ENCODE results near the gene SLC26A6.
A peak's percentile ranks its signal among the peaks of the same experiment; 100 is the strongest.

SLC26A6 gene

DNA sequence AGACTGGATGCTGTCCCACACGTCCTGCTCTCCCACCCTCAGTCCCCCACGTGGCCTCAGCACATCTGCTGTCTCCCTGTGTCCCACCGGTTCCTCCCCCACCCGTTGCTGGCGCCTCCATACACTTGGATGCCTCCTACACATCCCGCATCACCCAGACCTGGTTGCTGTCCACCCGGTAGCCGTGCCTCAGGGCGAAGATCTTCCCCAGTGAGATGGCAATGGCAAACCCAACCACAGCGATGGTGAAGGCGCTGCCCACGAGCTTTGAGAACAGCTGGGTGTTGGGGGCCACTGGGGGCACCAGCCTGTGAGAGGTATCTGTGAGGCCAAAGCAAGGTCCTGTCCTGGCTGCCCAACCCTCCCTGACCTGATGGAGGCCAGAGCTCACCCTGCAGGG, 4.4 kb downstream of the SLC26A6 start:
- no peak for DNase-seq

DNA sequence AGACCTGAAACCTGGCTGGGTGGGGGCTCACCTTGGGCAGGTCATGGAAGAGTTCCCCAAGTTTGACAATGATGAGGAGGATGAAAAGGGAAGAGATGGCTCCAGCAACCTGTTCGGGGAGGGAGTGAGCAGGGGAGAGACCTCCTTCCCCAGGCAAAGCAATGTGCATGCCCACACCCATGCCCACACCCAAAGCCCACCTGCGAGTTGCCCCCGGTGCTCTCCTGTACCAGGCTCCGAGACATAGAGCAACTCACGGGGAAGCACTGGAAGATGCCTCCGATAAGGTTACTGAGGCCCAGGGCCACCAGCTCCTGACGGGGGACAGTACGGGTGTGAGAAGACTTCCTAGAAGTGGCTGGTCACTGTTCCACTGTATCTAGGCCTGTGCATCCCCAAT, 4.9 kb downstream of the SLC26A6 start:
- DNase-seq, result no peak

DNA sequence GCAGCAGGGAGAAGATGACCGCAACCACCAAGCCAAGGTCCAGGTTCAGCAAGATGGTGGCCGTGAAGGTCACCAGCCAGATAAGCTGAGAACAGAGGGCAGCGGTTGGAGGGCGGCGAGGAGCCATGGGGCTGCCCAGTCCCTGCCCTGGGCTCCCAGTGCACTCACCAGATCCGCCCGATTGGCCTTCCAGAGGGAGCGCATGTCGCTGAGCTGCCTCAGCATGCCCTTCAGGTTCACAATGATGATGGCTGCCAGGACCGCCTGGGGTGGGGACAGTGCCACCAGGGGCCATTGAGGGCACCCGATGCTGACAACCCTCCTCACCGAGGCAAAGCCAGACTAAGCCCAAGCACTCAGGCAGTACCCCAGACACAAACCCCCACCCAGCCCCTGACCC, 5.4 kb downstream of the SLC26A6 start:
- no peak for DNase-seq

DNA sequence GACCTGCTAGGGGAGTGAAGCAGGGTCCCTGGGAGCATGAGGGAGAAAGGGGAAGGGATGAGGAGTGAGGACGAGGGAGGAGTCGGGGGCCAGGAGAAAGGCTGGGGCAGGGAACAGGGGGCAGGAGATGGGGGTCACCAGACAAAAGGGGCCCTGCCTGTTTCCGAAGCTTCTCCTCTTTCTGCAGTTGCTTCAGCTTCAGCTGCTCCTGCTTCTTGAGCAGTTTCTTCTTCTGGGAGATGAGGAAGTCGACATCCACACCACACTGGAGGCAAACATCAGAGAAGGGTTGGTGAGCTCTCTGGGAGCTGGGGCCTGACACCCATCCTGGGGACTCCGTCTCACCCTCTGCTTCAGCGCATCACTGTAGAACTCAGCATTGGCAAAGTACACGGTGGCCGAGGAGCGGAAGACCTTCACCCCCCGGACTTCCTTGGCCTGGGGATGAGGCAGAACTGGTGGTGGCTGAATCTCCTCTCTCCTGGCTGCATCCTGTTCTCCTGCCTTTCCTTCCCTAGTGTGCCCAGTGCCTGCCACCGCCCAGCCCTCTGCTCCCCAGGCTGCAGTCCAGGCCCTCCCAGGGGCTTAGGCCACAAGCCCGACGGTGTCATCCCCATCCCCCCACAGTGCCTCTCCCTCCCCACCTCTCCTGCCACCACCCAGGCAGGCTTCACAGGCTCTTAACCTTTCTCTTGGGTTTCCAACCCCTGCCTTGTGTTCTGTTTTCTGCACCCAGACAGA, 6.8 kb downstream of the SLC26A6 start:
- DNase-seq, result no peak

DNA sequence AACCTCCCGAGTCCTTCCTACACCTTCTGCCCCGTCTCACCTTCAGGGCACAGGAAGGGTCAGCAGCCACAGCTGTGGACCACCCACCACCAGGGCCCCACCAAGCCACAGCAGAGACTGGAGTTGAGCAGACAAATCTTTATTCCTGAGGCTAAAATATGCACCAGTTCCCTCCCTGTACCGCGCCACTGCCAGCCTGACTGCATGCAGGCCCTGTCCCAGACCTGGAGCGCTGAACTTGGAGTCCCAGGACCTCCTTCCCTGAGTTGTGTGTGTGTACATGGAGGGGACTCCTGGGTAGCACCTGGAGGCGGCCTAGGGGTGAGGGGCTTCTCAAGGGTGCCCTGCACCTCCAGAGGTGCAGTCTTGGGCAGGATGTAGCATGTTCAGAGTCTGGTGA, 9.7 kb downstream of the SLC26A6 start:
- no peak for DNase-seq

DNA sequence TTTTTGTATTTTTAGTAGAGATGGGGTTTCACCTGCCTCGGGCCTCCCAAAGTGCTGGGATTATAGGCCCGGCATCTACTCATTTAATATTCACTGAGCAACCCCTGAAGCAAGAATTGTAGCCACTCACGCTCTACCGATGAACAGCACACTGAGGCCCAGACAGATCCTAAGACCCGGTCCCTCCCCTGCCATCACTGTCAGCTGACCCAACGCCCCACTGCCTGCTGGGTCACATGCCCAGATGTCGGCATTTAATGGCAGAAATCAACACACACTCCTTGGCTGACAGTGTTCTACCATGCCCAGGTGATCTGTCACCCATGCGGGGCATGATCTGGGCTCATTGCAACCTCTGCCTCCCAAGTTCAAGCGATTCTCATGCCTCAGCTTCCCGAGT, 10.5 kb downstream of the SLC26A6 start:
- DNase-seq, result no peak

DNA sequence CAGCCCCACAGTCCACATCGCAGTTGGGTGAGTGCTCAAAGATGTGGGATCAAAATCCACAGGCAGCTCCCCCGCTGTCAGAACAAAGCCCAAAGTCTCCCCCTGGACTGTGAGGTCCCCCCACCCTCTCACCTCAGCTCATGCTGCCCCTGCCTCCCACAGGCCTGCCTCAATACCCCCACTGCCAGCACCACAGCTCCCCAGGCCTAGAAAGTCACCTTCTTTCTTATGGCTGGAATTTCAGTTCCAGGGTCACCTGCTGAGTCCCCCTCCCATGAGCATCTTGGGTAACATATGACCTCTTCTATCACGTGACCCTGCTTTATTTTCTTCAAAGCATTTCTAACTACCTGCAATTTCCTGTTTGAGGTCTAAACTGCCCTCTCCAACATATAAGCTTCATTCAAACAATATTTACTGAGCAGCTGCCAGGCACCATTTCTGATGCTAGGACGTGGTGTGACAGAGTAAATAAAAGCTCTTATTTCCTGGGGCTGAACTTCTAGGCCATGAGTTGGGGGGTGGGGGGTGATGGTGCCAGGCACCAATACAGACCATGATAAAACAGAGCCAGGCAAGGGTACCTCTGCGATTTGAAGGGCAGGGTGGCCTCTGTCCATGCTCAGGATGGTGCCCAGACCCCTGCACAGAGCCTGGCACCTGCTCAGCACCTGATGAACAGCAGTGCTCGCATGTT, 11.3 kb downstream of the SLC26A6 start:
- DNase-seq, result no peak

DNA sequence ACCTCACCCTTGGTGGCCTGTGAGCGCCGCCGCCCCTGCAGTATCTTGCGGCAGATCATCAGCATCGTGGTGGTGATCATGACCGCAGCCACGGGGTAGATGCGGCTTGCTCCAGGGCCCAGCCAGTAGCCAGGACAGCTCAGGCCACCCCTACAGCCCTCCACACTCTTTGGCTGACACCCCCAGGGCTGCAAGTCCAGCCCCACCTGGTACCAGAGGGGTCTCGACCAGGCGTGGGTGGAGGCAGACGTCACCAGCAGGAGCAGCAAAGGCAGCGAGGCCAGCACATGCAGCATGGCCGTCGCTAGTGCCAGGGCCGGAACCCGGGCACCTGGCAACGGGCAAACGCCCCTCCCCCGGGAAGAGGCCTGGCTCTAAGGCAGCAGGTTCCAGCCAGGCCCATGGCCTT, 13.8 kb downstream of the SLC26A6 start, which contains the start of gene TMEM89:
TMEM89 (minus strand) TSS at position 309 of the 409 bp plus-strand sequence; CDS start at position 296, 13 bp downstream.
- no peak for DNase-seq

DNA sequence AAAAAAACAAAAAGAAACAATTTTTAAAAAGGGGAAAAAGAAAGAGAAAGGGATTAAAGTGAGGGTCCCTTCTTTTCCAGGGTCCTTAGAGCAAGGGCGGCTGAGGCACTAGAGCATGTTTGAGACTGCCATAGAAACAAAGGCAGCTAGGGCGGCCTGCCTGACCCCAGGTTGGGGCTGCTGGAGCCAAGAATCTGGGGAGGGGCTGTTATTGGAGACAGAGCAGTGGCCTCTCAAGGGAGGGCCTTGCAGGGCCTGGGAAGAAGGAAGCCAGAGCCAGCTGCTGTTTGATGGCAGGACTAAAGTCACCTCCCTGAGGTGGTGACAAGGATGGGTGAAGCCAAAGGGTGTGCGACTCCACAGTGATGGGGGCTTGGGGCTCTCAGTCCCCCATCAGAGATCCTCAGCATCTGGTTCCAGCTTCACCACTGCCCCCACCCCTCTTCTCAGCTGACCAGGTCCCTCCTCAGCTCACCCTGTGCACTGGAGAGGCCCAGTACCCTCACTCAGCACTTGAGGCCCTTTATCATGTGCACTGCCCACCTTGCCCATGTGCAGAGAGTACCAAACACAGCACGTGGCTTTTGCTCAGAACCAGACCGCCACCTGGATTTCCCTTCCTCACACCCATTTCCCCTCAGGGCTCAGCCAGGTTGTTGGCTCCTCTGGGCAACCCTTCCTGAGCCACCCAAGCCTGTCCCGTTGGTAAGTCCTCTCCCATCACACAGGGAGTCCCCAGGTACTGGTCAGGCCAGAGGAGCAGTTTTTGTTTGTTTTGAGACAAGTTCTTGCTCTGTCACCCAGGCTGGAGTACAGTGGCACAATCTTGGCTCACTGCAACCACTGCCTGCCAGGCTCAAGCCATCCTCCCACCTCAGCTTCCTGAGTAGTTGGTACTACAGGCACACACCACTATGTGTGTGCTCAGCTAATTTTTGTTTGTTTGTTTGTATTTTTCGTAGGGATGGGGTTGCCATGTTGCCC, 15.4 kb downstream of the SLC26A6 start:
- no peak for DNase-seq

DNA sequence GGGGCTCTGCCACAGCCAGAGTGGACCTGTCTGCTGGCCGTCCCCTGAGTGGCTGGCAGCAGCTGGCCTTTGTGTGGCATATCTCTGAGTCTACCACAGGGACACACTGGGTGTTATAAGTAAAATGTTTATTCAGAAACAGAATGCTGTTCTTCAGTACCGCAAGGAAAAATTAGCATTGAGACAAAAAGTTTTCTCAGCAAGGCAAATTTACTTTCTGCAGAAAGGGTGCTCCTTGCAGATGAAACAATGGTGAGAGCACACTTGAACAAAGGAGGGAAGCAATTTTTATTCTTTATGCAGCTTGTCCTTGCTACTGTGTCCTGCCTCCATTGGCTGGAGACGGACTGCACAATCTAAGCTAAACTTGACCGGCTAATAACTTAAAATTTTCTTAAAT, 17.7 kb downstream of the SLC26A6 start:
- no peak for DNase-seq

DNA sequence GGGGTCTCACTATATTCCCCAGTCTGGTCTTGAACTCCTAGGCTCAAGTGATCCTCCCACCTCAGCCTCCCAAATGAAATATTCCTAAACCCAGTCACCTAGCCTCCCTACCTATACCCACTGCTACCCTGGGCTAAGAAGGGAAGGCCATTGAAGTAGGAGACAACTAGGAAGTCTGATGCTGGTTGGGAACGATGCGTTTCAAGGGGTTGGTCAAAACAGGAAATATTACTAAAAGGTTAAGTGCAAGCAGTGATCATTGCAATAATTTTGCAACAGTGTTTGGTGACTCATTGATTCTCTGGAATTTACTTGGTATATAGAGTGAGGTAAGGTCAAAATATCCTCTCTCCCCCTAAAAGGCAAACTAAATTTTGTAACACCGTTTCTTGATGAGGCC, 21.2 kb downstream of the SLC26A6 start:
- DNase-seq, result no peak

DNA sequence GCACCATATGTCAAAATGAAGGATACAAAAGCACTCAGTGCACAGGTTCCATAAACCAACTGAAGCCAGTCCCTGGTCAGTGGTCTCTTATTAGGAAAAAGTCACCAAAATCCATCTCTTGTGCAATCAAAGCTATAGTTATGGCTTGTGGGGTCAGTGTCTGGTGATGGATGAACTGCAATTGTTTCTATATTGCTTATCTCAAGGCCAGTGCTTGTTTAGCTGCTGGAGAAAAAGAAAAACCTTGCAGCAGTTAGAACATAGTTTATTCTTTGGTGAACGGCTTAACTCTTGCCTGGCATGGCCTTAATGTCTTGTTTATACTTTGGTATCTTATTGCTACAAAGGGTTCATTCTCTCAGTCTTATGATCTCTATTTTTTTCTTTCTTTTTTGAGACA, 23.0 kb downstream of the SLC26A6 start:
- DNase-seq, result no peak

DNA sequence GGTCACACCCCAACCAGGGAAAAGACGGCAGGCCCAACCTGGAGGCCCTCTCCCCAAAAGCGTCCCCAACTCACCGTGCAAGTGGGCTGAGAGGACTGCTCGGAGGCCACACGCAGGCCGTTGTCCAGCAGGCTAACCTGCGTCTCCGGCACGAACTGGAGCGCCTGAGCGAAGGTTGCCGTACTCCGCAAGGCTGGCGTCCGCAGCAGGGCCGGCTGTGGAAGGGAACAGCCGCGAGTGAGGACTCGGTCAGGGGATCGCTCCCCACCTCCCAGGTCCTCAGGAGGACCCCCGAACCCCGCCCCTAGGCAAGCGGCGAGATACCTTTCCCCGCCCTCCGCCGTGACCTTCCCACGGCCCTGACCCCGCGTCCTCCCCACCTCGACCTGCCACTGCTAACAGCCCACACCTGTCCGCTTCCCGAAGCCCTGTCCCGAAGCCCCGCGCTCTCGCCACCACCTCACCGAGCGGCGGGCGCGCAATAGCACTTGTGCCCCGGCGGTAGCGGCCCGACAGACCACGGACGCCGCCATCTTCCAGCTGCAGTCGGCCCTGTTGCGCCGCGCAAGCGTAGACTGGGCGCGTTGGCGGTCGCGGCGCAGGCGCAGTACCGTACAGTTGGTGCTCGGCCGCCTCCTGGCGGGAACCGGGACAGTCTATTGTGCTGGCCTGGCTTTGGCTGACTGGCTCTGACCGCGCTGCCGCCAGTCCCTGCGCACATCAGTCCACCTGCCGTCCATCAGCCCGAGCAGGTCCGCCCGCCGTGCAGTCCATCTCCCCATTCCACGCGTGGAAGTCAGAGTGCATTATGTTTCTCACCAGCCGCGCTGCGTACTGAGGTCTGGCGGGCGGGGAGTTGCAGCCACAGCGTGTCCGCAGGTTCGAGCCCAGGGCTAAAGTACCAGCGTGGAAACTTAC, 25.9 kb downstream of the SLC26A6 start, which contains the start of gene UQCRC1:
UQCRC1 (minus strand) TSS at position 559 of the 918 bp plus-strand sequence; CDS start at position 533, 26 bp downstream.
- peak; percentile 92 for DNase-seq

DNA sequence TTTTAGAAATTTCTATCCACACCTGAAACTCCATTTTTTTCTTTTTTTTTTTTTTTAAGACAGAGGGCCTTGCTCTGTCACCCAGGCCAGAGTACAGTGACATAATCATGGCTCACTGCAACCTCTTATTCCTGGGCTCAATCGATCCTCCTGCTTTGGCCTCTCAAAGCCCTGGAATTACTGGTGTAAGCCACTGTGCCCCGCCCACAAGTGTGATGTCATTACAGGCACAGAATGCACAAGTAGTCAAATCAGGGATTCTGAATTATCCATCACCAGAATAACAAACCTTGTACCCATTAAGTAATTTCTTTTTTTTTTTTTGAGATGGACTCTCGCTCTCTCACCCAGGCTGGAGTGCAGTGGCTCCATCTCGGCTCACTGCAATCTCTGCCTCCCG, 27.7 kb downstream of the SLC26A6 start:
- DNase-seq, result peak; percentile 42

DNA sequence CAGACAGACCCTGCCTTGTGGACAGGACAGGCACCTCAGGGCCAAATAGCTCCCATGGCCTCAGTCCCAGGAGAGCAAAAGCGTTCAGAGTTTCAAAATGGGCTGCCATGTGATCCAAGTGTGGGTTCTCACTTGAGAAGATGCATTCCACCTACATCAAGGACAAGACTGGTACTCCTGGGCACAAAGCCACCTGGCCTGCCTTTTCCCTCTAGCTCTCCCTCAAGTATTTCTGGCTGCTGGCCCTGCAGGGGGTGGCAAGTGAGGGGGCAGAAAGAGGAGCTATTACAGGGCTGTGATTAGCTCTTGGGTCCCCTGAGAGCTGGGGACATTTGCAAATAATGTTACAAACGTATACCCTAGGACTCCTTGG, 33.7 kb downstream of the SLC26A6 start:
- DNase-seq, result no peak

DNA sequence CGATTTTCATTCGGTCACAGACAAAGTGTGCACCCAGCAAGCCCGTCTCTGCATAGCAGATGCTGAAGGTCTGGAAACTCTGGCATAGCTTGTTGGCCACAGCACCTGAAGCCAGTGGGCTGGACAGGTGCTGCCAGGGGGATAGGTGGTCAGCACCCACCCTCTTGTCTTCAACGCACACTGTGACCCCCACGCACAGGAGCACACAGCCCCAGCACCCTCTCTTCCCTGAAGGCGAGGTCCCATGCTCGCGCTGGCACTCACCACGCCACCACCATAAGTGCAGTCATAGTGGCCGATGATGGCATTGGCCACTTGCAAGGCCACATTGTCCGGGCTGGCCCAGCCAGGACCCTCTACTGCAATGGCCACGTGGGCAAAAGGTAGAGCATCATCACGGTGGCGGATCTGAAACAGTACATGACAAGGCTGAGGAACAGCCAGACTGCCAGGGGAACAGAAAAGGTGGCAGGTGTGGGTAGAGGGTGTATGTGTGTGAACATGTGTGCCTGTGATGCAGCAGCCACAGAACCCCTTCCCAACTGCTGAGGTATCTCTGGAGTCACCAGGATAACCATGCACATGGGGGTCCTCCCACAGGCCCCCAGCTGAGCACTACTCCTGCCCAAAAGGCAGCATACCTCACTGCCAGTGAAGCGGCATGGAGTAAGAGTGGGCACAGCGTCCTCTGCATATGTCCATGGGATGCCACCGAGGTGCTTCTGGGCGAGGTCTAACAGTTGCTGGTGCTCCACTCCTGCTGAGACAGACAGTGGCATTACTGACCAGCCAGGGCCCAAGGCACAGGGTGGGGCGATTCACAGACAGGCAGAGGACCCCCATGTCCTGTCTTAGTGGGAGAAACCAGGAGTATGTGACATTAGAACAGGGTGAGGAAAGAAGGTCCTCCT, 34.3 kb downstream of the SLC26A6 start:
- DNase-seq, result no peak

DNA sequence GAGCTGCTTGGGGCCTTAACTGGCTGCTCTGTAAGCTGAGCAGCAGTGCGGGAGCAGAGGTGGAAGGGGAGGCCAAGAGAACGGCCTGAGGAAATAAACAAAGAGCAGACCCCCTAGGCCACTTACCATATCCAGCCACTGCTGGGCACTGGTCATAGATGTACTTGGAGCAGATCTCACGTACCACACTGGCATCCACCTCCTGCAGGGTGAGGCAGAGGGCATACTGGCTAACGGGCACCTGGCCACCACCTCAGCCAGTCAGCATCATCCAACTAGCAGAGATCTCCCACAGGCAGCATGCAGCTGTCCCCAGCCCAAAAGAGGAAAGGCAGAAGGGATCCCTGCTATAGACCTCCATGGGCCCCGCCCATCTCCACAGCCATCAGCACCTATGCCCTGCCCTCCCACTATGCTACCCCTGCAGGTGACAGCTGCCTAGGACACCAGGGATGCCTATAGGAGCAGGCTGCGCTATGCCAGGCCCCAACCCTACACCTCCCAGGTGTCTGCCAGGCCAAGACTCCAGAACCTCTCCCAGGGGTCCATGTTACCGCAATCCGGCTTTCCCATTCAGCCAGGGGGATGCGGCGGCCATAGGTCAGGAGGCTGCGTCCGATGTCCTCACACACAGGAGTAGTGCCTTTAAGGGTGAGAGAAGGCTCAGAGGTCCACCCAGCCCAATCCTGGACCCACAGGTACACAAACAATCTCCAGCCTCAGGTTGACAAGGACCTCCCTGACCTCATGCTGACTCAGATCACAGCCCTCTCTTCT, 35.6 kb downstream of the SLC26A6 start:
- no peak for DNase-seq

DNA sequence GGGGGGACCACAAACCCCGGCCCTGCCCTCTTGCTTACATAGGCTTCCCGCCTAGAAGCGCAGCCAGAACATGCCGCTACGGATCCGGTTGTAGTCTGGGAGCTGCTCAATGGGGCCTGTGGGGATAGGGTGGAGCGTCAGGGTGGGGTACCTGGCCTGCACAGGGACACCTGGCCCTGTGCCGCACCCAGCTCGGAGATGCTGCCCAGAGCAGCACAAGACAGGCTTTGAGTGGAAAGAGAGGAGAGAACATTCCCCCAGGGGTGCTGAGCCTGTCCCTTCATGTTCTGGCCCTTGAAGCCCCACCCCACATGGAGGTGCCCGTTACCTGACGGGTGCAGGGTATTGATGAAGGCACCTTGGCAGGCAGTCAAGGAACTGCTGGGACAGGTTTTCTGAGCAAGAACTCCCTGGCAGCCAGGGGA, 36.2 kb downstream of the SLC26A6 start:
- DNase-seq, result no peak

DNA sequence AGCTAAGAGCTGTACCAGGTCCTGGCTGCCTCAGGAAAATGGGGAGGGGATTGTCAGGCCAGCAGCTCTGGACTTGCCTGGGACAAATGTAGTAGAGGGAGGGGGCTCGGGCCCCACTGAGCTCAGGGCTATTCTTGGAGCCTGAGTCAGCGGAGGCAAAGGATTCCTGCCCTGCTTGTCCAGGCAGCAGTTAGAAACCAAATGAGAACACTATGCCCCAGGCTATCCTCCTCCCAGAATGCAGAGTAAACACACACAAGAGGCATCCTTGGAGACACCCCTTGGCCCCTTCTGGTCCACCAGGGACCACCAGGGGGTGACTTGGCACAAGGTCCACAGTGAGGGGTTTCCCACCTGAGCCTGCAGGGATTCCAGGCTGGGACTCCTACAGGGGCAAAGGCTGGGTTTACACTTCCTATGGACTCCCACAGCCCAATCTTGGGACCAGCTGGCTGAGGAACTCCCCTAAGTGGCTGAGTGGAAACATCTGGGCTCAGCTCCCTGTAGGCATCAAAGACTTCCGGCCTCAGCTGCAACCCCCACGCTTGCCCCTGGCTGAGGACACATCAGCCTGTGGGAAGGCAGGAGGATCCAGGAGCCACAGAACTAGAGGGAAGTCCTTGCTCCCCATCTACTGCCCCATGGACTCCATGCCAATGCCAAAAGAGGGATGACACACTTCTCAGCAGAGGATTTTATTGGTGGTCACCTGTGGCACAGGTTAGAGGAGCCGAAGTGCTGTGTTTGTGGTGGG, 36.8 kb downstream of the SLC26A6 start:
- no peak for DNase-seq
